ENCODE measurements around the gene PTPRO. TPM values are rescaled to one million over a fixed set of nuclear protein-coding genes. Genes with fewer than 3 reads are reported as not detected.

PTPRO gene
- total RNA-seq, 4 donors from 2014 or later, result 0.19 to 0.94 (median 0.70) TPM

- Histone ChIP-seq H3K4me3 (no peak overlapping the region), H3K27me3 (no peaks in the 10 kb centered on the region), H3K36me3 (no peaks in the 10 kb centered on the region), H3K9me3 (no peaks in the 10 kb centered on the region), H3K27ac (no peak overlapping the region), H3K4me1 (peaks cover 0 to 4% of the 10 kb centered on the region in 2 donors)
- TF ChIP-seq POLR2A (IDR thresholded peaks at IDR 0.05) (no peak), CTCF (IDR thresholded peaks at IDR 0.05 in 4 of 5, conservative IDR thresholded peaks at IDR 0.05 in 1 of 5) (no peak)
- in situ Hi-C loops (cut with MboI; ENCODE audit: low sequenced_read_pairs in 4 of 4) (no loop called here), intact Hi-C loops (cut with DNase I; ENCODE audit: low total_unique reads) (no loop called here)
- DNase-seq, result no peak
- no peak for ATAC-seq
These were observed 28.3 kb downstream of the PTPRO start for GRCh38 chr12:15350643-15351042.

GRCh38 chr12:15355766-15356165, 33.5 kb downstream of the PTPRO start:
- in situ Hi-C loops (cut with MboI; ENCODE audit: low sequenced_read_pairs in 4 of 4), result no loop called here
- Histone ChIP-seq H3K9me3 (no peaks in the 10 kb centered on the region), H3K27me3 (no peaks in the 10 kb centered on the region), H3K36me3 (no peaks in the 10 kb centered on the region), H3K4me1 (no peaks in the 10 kb centered on the region), H3K4me3 (no peak overlapping the region), H3K27ac (no peak overlapping the region)
- ATAC-seq (no peak), DNase-seq (no peak)
- intact Hi-C loops (cut with DNase I; ENCODE audit: low total_unique reads), result no loop called here
- TF ChIP-seq POLR2A (IDR thresholded peaks at IDR 0.05) (no peak), CTCF (IDR thresholded peaks at IDR 0.05 in 4 of 5, conservative IDR thresholded peaks at IDR 0.05 in 1 of 5) (no peak)

GRCh38 chr12:15356951-15357364, 34.6 kb downstream of the PTPRO start:
- H3K4me1 ChIP-seq, result no peaks in the 10 kb centered on the region
- DNase-seq (no peak), ATAC-seq (no peak)
- H3K4me3 ChIP-seq, result no peak overlapping the region
- H3K27ac ChIP-seq, result no peak overlapping the region
- TF ChIP-seq POLR2A (IDR thresholded peaks at IDR 0.05) (no peak), CTCF (IDR thresholded peaks at IDR 0.05 in 4 of 5, conservative IDR thresholded peaks at IDR 0.05 in 1 of 5) (no peak)
- H3K27me3 ChIP-seq, result no peaks in the 10 kb centered on the region
- in situ Hi-C loops (cut with MboI; ENCODE audit: low sequenced_read_pairs in 4 of 4), result no loop called here
- intact Hi-C loops (cut with DNase I; ENCODE audit: low total_unique reads), result no loop called here
- no peaks in the 10 kb centered on the region for H3K9me3 ChIP-seq
- no peaks in the 10 kb centered on the region for H3K36me3 ChIP-seq

GRCh38 chr12:15364221-15365160, 42.2 kb downstream of the PTPRO start:
- ATAC-seq, result no peak
- intact Hi-C loops (cut with DNase I; ENCODE audit: low total_unique reads) (no loop called here), in situ Hi-C loops (cut with MboI; ENCODE audit: low sequenced_read_pairs in 4 of 4) (no loop called here)
- no peak overlapping the region for H3K27ac ChIP-seq
- no peak for TF ChIP-seq CTCF (IDR thresholded peaks at IDR 0.05 in 4 of 5, conservative IDR thresholded peaks at IDR 0.05 in 1 of 5)
- TF ChIP-seq POLR2A (IDR thresholded peaks at IDR 0.05), result no peak
- no peaks in the 10 kb centered on the region for H3K36me3 ChIP-seq
- H3K4me3 ChIP-seq, result no peak overlapping the region
- no peak for DNase-seq
- no peaks in the 10 kb centered on the region for H3K27me3 ChIP-seq
- H3K9me3 ChIP-seq, result no peaks in the 10 kb centered on the region
- H3K4me1 ChIP-seq, result no peaks in the 10 kb centered on the region

Data from gastrocnemius medialis (tissue), 4 donors.